ENCODE data around the gene CCDC92B.

Gene CCDC92B

DNA sequence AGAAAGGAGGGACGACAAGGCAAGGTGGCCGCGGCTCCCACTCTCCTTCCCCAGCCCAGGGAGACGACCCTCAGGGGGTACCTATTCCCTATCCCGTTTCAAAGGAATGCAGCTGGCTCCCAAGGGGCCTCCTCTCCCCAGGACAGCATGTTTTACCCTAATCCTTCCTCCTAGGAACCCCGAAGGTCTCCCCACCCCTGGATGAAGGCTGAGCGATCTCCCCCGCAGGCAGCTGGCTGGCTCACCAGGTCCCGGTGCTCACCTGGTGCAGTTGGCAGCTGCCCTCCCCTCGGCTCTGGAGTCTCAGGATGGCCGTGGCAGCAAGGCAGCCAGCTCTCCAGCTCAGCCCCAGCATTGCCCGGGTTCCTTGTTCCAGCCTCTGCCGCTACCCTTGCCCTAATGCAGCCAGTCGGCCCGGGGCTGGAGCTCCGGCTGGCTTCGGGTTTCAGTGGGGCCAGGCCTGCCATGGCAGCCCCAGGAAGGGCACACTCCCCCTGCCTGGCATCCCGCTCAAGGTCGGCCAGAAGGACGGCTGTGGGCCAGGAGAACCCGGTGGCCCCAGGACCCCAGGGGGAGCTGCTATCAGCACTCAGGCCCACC, 42.4 kb downstream of the CCDC92B start:
- TF ChIP-seq, protein P1, sequence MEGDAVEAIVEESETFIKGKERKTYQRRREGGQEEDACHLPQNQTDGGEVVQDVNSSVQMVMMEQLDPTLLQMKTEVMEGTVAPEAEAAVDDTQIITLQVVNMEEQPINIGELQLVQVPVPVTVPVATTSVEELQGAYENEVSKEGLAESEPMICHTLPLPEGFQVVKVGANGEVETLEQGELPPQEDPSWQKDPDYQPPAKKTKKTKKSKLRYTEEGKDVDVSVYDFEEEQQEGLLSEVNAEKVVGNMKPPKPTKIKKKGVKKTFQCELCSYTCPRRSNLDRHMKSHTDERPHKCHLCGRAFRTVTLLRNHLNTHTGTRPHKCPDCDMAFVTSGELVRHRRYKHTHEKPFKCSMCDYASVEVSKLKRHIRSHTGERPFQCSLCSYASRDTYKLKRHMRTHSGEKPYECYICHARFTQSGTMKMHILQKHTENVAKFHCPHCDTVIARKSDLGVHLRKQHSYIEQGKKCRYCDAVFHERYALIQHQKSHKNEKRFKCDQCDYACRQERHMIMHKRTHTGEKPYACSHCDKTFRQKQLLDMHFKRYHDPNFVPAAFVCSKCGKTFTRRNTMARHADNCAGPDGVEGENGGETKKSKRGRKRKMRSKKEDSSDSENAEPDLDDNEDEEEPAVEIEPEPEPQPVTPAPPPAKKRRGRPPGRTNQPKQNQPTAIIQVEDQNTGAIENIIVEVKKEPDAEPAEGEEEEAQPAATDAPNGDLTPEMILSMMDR (conservative IDR thresholded peaks at IDR 0.05; ENCODE audit: low read length) = no peak
- no peak overlapping the region for H3K4me3 ChIP-seq (ENCODE audit: low read length)
- DNase-seq (ENCODE audit: low read depth) = no peak

DNA sequence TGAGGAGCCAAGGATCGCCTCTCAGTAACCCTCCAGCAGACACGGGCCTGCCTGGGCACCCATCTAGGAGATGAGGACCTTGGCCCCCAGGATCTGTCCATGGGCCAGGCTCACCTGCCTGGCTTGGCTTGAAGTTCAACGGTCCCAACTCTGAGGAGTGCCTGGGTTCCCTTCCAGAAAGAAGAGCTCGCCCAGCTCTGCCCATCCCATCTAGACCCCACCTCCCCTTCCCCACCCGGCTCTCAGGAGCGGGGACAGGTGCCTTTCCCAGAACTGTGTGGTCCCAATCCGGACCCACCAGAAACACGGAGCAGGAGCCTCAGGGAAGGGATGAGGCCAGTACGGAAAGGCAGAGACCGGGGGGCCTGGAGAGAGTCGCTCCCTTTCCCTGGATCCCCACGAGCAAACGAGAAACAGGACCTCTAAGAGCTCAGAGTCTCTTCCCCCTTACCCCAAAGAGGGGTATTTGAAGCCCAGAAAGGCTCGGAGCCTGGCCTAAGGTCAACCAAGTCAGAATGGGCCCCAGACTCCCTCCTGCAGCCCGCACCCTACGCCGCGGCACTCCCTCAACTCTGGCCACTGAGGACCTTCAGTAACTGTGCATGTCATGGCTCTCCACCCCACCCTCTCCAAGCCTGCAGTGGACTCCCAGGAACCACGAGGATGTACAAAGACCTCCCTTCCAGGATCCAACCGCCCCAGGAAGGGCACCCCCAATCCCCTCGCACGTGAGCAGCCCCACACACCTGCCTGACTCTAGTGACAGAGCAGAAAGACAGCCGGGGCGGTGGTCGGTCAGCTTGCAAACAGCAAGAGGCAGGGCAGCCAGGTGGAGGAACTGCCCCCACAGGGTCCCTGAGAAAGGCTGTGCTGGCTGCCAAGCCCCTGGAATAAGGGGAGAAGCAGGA, 43.3 kb downstream of the CCDC92B start:
- TF ChIP-seq, protein P1 (conservative IDR thresholded peaks at IDR 0.05; ENCODE audit: low read length) = no peak
- no peak overlapping the region for H3K4me3 ChIP-seq (ENCODE audit: low read length)
- no peak for DNase-seq (ENCODE audit: low read depth)

- no peak for DNase-seq (ENCODE audit: low read depth)
- H3K4me3 ChIP-seq (ENCODE audit: low read length) = no peak overlapping the region
- TF ChIP-seq, protein P1 (conservative IDR thresholded peaks at IDR 0.05; ENCODE audit: low read length) = no peak
Observed at GRCh38 chr17:2705263-2705662, 44.2 kb downstream of the CCDC92B start.

DNA sequence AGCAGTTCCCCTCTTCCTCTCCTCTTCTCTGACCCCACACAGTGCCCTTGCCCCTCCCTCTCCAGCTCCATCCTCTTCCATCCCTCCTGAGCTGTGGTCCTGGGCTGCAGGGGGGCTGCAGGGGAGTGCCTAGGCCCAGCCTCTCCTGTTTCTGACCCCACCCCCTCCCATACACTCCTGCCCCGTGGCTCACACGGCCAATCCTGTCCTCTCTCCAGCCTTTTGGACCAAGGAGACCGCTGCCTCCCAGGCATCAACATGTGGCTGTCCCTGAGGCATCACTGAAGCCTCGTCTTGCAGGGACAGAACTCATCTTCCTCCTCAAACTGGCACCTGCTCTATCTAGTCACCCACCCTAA, 44.6 kb downstream of the CCDC92B start:
- H3K4me3 ChIP-seq (ENCODE audit: low read length) = no peak overlapping the region
- no peak for DNase-seq (ENCODE audit: low read depth)
- TF ChIP-seq, protein P1 (conservative IDR thresholded peaks at IDR 0.05; ENCODE audit: low read length) = no peak

DNA sequence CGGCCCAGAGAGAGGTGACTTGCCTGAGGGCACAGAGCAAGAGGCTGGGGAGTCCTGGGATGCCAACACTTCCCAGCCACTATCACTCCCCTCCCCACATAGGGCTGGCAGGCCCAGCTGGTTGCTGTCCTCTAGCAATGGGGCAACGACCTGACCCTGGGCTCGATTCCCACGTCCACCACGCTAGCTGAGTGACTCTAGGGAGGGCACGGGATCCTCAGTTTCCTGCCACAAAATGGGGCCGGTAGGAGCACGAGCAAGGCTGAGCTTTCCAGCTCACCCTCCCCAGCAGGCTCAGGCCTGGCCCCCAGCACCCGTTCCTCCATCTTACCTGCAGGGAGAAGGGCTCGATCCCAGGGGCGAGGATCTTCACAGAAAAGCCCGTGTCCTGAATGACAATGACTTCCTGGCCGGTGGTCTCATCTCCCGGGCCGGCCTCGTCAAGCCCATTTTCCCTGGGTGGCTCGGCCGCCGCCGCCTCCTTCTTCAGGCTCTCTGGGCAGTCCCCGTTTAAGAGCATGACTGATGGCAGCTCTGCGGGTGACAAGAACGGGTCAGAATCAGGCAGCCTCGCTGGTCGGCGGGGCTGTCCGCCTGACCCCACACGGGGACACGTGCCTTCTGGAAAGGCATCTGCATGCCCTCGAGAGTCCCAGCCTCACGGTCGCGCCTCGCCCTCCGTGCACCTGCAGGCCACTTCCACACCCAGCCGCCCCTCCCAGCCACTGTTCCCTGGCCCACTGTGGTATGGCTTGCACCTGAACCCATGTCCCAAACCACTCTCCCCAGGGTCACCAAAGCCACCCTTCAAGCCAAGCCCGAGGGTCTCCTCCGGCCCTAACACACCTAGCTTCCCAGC, 45.2 kb downstream of the CCDC92B start:
- TF ChIP-seq, protein P1 (conservative IDR thresholded peaks at IDR 0.05; ENCODE audit: low read length) = no peak
- DNase-seq (ENCODE audit: low read depth) = no peak
- no peak overlapping the region for H3K4me3 ChIP-seq (ENCODE audit: low read length)

DNA sequence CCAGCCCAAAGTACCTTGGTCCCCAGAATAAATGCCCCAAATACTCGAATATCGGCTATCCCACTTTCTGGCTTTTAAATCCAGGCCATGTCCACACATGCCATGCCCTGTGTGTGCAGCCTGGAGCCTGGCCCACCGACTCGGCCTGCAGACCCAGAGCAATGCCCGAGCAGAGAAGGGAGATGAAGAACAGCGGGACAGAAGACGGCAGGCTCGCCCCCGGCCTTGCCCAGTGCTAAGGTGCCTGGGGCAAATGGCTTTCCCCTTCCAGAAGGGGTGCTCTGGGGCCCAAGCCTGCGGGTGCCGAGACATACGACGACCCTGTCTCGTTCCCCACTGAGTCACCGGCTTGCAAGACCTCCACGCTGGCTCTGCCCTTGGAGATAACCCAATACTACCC, 45.8 kb downstream of the CCDC92B start:
- no peak for DNase-seq (ENCODE audit: low read depth)
- TF ChIP-seq, protein P1 (conservative IDR thresholded peaks at IDR 0.05; ENCODE audit: low read length) = no peak
- H3K4me3 ChIP-seq (ENCODE audit: low read length) = no peak overlapping the region
